Activated CD8-positive, alpha-beta memory T cell treated with anti-CD3 and anti-CD28 coated beads, Interleukin-2, amount 50 U/mL, for 48 hours (primary cell): ENCODE data around the gene KMT2C.
"Not testable (repeated sequence)": the region's sequence is repeated elsewhere in the genome, so short reads cannot be mapped to it uniquely, and the experiment has no call there.

ENCODE experiments used
- DNase-seq: peaks from one replicate; pipeline ENCODE4 v3.0.0-alpha.2; 2020

The KMT2C gene

DNA sequence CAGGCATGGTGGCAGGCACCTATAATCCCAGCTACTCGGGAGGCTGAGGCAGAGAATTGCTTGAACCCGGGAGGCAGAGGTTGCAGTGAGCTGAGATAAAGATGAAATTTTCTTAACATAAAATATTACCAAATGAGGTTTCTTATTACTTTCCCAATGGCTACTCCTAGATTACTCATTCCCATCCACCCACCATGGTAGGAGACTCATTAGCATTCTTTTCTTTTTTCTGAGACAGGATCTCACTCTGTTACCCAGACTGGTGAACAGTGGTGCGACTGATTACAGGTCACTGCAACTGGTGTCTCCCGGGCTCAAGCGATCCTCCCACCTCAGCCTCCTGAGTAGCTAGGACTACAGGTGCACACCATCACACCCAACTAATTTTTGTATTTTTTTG lies 82.5 kb downstream of the KMT2C start:
- DNase-seq, result not testable (repeated sequence)

DNA sequence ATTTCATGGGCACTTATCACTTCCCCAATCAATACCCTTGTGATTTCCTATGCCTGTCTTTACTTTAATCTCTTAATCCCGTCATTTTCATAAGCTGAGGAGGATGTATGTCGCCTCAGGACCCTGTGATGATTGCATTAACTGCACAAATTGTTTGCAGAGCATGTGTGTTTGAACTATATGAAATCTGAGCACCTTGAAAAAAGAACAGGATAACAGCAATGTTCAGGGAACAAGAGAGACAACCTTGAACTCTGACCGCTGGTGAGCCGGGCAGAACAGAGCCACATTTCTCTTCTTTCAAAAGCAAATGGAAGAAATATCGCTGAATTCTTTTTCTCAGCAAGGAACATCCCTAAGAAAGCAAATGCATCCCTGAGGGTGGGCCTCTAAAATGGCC lies 84.1 kb downstream of the KMT2C start:
- DNase-seq, result not testable (repeated sequence)

DNA sequence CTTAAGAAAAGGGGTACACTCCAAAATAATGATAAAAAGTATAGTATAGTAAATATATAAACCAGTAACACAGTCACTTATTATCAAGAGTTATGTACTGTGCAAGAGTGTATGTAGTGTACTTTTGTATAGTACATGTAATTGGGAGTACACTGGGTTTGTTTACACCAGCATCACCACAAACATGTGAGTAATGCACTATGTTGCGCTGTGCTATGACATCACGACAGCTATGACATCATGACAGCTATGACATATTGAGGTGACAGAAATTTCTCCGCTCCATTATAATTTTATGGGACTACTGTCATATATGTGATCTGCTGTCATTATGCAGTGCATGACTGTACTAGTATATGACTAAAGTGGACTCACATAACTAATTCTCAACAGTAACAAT lies 84.6 kb downstream of the KMT2C start:
- DNase-seq, result no peak

DNA sequence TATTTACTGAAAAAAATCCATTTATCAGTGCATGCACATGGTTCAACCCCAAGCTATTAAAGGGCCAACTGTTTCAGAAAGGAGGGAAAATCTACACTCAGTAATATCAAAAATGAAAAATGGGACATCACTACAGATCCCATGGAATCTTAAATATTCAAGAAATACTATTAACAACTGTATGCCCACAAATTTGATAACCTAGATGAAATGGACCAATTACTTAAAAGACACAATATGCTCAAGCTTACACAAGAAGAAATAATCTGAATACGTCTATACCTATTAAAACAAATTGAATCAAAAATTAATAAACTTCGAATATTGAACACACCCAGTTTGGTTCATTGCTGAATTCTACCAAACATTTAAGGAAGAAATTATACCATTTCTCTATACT lies 87.9 kb downstream of the KMT2C start:
- no peak for DNase-seq

- DNase-seq, result no peak
Observed at GRCh38 chr7:152344253-152344652, 91.5 kb downstream of the KMT2C start.

- DNase-seq, result no peak
Observed at GRCh38 chr7:152342796-152343195, 93.0 kb downstream of the KMT2C start.

DNA sequence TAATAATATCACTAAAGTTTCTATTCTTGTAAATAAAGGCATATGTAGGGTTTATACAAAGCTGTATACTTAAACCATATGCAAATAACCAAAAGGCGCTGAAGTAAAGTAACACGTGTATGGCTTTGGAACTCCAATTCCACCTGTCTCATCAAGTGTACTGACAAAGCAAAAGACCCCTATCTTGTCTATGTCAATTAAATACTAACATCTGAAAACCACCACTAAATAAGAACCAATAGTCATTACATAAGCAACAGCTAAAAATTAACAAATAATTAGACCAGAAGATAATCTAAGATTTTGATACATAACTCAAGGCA lies 93.9 kb downstream of the KMT2C start:
- no peak for DNase-seq

DNA sequence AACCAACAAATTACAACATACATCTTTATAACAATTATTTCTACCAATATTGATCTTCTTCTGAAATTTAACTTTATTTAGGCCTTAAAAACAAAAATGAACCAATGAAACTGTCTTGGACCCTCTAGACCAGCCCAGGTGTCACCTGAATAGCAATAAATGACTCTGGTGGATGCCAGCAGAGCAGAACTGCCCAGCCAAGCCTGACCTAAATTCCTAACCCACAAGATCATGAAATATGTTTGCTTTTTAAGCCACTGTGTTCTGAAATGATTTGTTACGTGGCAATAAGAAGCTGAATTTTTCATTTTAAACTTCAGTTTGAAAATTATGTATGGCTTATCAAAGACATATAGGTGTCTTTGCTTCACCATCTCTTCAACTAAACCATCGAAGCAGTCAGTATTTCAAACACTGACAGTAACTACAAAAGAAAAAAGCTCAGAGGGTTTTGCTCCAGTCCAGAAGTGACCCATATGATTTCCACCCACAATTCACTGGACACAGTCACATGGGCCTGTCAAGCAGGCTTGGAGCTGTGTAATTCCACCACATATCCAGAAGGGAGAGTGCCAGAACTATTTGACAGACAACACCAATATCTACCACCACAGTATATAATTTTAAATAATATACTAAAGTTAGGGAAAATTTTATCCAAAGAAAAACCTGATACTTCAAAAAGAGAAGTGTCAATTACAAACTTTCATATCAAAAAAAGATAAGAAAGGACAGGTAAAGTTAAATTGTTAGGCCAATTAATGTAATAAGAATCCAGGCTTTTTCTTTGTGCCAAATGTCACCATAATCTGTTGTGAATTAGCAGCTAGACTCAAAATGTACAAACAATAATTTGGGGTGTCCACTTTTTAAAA lies 94.5 kb downstream of the KMT2C start:
- DNase-seq, result no peak

- DNase-seq, result no peak
Observed at GRCh38 chr7:152340161-152340560, 95.6 kb downstream of the KMT2C start.

- no peak for DNase-seq
Observed at GRCh38 chr7:152338561-152338960, 97.2 kb downstream of the KMT2C start.

- no peak for DNase-seq
Observed at GRCh38 chr7:152336754-152337368, 98.9 kb downstream of the KMT2C start.

DNA sequence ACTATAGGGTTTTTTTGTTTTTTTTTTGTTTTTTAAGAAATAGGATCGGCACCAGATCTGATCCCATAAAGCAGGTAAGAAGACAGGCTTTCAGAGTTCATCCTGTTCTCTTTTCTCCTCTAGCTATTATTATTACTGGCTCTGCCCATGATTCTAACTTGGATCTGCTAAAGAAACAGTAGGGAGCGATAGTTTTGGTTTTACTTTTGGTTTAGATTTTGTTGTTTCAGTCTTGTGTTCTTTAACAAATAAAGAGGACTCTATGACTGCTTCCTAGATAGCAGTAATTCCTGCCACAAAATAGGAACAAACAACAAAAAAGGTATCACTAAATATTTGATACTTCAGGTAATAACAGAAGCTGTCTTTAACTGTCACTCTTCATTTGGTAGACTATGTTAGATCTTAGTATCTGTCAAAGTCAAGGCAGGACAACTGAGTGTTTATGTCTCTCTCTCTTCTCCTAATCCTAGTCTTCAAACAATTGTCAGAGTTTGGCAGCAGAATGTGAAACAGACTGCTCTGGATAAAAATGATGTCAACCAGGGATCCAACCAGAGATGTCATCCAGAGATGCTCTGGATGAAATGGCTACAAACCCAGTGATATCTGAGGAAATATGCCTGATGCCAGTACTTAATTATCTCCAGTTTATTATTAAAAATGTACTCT lies 99.8 kb downstream of the KMT2C start:
- DNase-seq, result no peak

DNA sequence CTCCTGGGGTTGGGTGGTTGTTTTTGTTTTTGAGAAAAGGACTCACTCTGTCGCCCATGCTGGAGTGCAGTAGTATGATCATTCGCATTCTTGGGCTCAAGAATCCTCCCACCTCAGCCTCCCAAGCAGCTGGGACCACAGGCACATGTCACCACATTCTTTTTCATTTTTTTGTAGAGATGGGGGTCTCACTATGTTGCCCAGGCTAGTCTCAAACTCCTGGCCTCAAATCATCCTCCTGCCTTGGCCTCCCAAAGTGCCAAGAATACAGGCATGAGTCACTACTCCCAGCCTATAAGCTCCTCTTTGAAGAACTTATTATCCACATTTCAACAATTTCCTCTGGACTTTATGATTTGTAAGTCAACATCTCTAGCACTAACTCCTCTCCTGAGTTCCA lies 102.7 kb downstream of the KMT2C start:
- DNase-seq, result no peak

GRCh38 chr7:152330827-152331226 lies 105.0 kb downstream of the KMT2C start:
- no peak for DNase-seq

DNA sequence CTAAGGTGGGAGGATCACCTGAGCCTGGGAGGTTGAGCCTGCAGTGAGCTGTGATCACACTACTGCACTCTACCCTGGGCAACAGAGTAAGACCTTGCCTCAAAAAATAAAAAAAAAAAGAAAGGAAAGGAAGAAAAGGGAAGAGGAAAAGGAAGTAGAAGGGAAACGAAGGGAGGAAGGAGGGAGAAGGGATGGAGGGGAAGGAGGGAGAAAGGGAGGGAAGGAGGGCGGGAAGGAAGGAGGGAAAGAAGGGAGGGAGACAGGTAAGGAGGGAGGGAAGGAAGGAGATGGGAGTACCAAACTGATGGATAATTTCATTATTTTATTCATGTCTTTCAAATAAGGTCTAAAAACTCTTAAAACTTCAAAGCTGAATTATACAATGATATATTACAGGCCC lies 106.3 kb downstream of the KMT2C start:
- DNase-seq, result no peak

- DNase-seq, result no peak
Observed at GRCh38 chr7:152328234-152328633, 107.6 kb downstream of the KMT2C start.

DNA sequence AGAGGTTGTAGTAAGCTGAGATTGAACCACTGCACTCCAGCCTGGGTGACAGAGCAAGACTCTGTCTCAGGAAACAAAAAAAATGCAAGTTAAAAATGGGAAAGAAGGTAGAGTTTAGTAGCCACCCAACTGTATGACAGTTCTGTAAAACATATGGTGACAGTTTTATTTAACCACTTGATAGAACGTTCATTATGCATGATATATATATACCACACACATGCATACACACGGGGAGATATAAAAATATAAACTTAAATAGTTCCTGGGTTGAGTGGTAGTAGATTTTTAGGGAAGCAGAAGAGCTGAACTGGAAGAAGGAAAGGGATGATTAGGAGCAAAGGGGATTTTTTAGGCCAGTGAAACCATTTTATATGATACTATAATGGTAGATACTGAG lies 120.0 kb downstream of the KMT2C start:
- DNase-seq, result no peak

- no peak for DNase-seq
Observed at GRCh38 chr7:152313831-152314604, 121.8 kb downstream of the KMT2C start.

DNA sequence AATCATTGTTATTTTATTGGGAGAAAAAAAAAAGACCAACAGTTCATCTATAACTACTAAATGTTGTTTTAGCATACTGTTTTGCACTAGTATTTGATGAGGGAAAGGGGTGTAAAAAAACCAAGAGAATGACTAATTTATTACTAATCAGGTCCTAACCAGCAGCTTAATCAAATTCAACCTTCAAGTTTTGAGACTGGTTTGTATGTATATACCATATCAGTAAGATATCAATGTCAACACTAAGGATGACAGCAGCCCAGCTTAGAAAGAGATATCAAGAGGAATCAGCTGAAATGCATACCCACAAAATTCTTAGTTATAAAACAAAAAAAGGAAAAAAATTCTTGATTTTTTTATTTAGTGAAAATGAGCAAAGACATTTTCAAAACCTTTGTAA lies 122.6 kb downstream of the KMT2C start:
- DNase-seq, result no peak

GRCh38 chr7:152312316-152312715 lies 123.5 kb downstream of the KMT2C start:
- no peak for DNase-seq

DNA sequence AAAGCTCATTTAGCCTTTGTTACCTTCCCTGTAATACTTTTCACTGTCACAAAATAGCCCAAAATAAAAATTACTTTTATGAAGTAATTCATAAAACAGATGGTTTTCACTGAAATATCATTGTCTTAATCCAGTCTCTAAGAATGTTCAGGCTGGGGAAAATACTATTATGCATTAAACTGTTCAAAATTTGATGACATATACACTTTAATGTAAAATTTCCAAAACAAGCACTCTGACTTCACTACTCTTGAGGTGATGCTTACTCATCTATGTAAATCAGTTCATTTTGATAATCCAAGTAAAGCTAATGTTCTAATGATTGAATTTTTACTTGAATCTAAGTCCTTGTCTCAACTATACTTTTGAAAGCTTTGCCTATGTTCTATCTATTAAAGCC lies 127.9 kb downstream of the KMT2C start:
- no peak for DNase-seq

DNA sequence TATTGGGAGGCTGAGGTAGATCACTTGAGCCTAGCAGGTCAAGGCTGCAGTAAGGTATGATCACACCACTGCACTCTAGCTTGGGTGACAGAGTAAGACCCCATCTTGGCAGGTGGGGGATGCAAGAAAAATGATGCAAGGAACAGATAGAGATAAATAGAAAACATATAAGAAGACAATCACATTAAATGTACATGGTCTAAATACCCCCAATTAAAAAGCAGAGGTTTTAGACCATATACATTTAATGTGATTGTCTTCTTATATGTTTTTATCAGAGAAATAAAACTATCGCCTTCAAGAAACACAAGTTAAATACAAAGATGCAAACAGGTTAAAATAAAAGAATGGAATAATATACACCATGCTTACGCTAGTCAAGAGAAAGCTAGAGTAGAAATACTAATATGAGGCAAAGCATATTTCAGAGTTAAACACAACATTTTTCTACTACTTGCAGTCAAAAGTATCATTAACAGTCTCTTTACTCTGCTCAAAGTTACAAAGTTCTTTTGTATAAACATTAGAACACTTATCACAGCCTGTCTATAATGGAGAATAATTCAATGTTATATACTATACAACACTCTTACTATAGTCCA lies 136.2 kb downstream of the KMT2C start:
- DNase-seq, result not testable (repeated sequence)

DNA sequence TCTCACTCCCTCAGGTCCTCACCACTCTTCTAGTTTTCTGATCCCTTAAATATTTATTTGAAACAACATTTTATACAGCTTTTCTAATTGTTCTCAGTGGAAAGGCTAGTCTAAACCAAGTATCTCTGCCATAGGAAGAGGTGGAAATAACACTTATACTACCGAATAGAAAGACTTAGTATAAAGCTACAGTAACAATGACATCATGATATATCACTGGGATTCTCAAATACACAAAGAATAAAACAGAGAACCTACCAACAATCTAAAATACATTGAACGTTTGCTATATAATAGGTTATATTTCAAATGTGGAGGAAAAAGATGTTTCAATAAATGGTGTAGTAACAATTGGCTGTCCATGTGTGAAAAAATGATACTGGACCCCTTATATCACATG lies 142.9 kb downstream of the KMT2C start:
- no peak for DNase-seq
